Sigmoid colon (tissue), 4 donors: ENCODE data around the gene PDXDC1.
"Not testable (repeated sequence)": the region's sequence is repeated elsewhere in the genome, so short reads cannot be mapped to it uniquely, and the experiment has no call there.

ENCODE experiments used
- CTCF ChIP-seq, 4 experiments: fragments of 450-650 bp in 3 of 4; fragments of 200-600 bp in 1 of 4; IDR thresholded peaks; one replicate each; pipeline ENCODE4 v1.5.1; 2016 to 2019; ENCODE audit warnings: antibody characterized with exemption in 4 of 4, mild to moderate bottlenecking in 3 of 4, moderate library complexity in 2 of 4
- EP300 ChIP-seq, 4 donors: sonication (generic); formaldehyde crosslinking; IDR thresholded peaks; one replicate each; pipeline ENCODE4 v1.6.1; 2017; ENCODE audit warnings: antibody characterized with exemption in 4 of 4
- POLR2A ChIP-seq, 2 donors: fragments of 450-650 bp; IDR thresholded peaks; one replicate each; pipeline ENCODE4 v1.6.1; 2016; ENCODE audit warnings: antibody characterized with exemption in 2 of 2, mild to moderate bottlenecking in 2 of 2, moderate library complexity in 2 of 2
- POLR2AphosphoS5 ChIP-seq, 4 donors: sonication (generic); formaldehyde crosslinking; IDR thresholded peaks; one replicate each; pipeline ENCODE4 v1.6.1; 2017; ENCODE audit warnings: antibody characterized with exemption in 4 of 4

GRCh38 chr16:15180946-15181345 is 206.1 kb downstream of the PDXDC1 start:
- TF ChIP-seq CTCF, POLR2A, POLR2AphosphoS5, EP300 (IDR thresholded peaks at IDR 0.05): not testable (repeated sequence)
